HG03460 (cell line): Measurements from ENCODE around the gene MAN1C1.
A peak's percentile ranks its signal among the peaks of the same experiment; 100 is the strongest.

Experiments
- ATAC-seq: cut with Tn5 transposase; IDR thresholded peaks from one replicate; pipeline ENCODE4 v1.9.1; 2021; ENCODE audit not compliant: unreplicated experiment

Gene MAN1C1

GRCh38 chr1:25616095-25616986, at the start of gene MAN1C1:
TSS of gene MAN1C1 (plus strand) at chr1:25616791. CDS start at chr1:25617798, 1,007 bp downstream.
- ATAC-seq, result peak; percentile 59

GRCh38 chr1:25567710-25568089, 48.9 kb upstream of the MAN1C1 start:
- ATAC-seq, result no peak

- no peak for ATAC-seq
Observed at GRCh38 chr1:25568090-25568833, 48.3 kb upstream of the MAN1C1 start.

GRCh38 chr1:25568834-25569596, 47.6 kb upstream of the MAN1C1 start:
- ATAC-seq, result no peak

- no peak for ATAC-seq
Observed at GRCh38 chr1:25569597-25570396, 46.8 kb upstream of the MAN1C1 start.

- ATAC-seq, result no peak
Observed at GRCh38 chr1:25570798-25571521, 45.6 kb upstream of the MAN1C1 start.

GRCh38 chr1:25571522-25571970, 45.0 kb upstream of the MAN1C1 start:
- no peak for ATAC-seq

GRCh38 chr1:25572107-25572506, 44.5 kb upstream of the MAN1C1 start:
- no peak for ATAC-seq

- ATAC-seq, result no peak
Observed at GRCh38 chr1:25572708-25573590, 43.6 kb upstream of the MAN1C1 start.

- ATAC-seq, result no peak
Observed at GRCh38 chr1:25573591-25573930, 43.0 kb upstream of the MAN1C1 start.

GRCh38 chr1:25573961-25574360, 42.6 kb upstream of the MAN1C1 start:
- no peak for ATAC-seq

GRCh38 chr1:25575191-25575590, 41.4 kb upstream of the MAN1C1 start:
- no peak for ATAC-seq

GRCh38 chr1:25576459-25577133, 40.0 kb upstream of the MAN1C1 start:
- ATAC-seq, result no peak

GRCh38 chr1:25577134-25577920, 39.3 kb upstream of the MAN1C1 start:
- ATAC-seq, result no peak

GRCh38 chr1:25579292-25580252, 37.0 kb upstream of the MAN1C1 start:
- ATAC-seq, result no peak

- ATAC-seq, result no peak
Observed at GRCh38 chr1:25580927-25581326, 35.7 kb upstream of the MAN1C1 start.
